GM15510 (cell line): Measurements from ENCODE around the gene CNN1.

Source experiments
- POLR2A ChIP-seq: IDR thresholded peaks from 3 replicates; pipeline ENCODE4 v1.6.1; 2011; ENCODE audit warnings: borderline replicate concordance; ENCODE audit not compliant: insufficient read length; ENCODE audit errors: extremely low read depth

The CNN1 gene

GRCh38 chr19:11507370-11508078, 31.1 kb upstream of the CNN1 start:
- TF ChIP-seq POLR2A, result no peak

DNA sequence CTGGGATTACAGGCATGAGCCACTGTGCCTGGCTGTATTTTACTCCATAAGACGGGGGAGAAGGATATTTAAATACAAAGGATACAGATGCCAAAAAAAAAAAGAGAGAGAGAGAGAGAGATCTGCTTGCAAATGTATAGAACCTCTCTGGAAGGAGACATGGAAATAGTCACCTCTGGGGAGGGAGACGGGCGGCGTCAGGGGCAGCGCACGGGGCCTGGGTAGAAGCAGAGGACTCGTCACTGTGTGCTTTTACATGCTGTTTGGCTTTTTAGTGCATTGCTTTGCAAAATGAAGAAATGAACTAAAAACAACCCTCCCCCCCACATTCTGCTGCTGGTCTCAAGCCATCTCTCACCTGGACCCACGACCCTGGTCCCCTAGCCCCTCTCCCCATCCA, 28.2 kb upstream of the CNN1 start:
- TF ChIP-seq POLR2A, result no peak

DNA sequence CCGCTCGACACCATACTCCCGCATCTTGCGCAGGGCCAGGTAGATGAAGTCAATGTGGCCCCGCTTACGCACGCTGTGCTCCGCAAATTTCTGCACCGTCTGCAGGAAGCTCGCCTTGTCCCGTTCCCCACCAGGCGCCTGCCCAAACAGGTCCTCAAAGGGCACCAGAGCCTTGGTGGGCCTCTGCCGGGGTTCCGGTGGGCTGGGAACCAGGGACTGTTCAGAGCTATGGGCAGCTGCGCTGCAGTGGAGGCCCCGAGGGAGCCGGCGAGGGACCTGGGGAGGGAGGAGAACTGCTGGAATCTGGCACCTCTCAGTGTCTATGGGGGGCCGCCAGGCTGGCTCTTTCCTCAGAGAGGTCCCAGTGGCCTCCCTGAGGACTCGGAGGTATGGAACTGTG, 24.7 kb upstream of the CNN1 start:
- TF ChIP-seq POLR2A, result no peak

DNA sequence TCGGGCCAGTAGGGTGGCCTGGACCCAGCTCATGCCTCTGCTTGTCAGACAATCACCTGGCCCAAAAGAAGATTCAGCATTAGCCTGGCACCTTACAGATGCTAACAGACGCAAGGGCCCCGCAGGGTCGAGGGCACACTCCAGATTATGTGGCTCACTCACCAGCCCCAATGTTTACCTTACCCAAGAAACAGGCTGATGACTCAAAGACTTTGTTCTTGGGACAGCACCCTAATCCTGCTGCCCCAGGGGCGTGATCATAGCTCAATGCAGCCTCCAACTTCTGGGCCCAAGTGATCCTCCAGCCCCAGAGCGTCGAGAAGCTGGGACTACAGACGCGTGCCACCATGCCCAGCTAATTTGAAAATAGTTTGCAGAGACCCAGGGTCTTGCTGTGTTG, 19.5 kb upstream of the CNN1 start:
- no peak for TF ChIP-seq POLR2A

DNA sequence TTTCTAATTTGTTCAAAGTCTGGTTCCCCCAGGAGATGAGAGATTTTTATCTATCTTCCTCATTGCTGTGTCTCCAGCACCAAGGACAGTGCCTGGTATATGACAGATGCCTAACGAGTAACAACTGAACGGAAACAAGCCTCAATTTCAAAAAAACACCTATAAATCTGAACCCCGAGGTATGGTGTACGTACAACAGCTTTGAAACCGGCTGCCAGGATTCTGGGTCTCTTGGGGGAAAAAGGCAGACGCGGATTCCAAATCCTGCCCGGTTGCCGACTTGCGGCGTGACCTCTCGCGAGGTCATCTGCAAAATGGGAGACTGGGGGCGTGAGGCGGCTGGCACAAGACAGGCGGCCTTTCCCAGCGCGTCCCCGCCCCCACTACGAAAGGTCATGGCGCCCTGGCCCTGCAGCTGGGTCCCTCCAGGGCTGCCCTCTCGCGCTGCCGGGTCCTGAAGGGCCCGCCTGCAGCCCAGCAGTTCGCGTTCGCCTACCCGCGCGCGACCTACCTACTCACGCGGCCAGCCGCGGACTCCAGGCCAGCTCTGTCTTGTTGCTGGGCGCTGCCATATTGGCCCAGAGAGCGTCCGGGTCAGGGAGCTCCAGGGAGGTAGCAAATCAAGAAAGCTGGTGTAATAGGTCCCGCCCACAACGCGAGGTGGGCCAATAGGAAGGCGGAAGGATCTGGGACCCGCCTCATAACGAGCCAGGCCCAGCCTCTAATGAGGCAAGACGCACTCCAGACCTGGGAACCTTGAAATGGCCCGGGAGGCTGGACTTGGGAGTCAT, 9.9 kb upstream of the CNN1 start, which contains the start of gene ECSIT:
Gene ECSIT, minus strand, starts transcription at position 584 of the 791 bp plus-strand sequence. CDS start 9,964 bp downstream, outside the sequence.
- TF ChIP-seq POLR2A, result peak; percentile 56

DNA sequence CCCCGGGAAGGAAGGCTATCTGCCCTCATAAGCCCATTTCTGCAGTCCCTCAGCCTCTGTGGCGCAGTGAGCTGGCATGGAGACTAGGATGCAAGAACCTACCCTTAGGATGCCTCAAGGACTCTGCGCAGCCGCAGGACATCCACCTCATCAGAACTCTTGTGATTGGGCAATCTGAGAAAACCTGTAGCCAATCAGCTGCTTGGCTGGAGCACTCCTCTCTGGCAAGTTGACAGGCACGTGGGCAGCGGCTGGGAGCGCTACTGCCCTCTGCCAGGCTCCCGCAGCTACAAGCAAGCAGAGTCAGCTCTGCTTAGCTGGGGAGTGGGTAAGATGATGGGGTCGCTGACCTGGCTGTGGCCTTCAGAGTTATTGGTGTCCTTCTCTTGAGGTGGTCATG, 8.2 kb upstream of the CNN1 start:
- no peak for TF ChIP-seq POLR2A

DNA sequence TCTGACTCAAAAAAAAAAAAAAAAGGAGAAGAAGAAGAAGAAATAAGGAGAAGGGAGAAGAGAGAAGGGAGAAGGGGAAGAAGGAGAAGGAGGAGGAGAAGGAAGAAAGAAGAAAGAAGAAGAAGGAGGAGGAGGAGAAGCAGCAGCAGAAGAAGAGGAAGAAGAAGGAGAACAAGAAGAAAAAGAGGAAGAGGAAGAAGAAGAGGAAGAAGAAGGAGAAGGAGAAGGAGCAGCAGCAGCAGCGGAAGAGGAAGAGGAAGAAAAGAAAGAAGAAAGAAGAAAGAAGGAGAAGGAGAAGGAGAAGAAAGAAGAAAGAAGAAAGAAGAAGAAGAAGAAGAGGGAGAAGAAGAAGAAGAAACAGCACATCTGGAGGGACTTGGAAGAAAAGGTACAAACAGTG, 4.1 kb upstream of the CNN1 start:
- no peak for TF ChIP-seq POLR2A

- no peak for TF ChIP-seq POLR2A
These were observed 3.7 kb upstream of the CNN1 start for GRCh38 chr19:11534948-11535347.

DNA sequence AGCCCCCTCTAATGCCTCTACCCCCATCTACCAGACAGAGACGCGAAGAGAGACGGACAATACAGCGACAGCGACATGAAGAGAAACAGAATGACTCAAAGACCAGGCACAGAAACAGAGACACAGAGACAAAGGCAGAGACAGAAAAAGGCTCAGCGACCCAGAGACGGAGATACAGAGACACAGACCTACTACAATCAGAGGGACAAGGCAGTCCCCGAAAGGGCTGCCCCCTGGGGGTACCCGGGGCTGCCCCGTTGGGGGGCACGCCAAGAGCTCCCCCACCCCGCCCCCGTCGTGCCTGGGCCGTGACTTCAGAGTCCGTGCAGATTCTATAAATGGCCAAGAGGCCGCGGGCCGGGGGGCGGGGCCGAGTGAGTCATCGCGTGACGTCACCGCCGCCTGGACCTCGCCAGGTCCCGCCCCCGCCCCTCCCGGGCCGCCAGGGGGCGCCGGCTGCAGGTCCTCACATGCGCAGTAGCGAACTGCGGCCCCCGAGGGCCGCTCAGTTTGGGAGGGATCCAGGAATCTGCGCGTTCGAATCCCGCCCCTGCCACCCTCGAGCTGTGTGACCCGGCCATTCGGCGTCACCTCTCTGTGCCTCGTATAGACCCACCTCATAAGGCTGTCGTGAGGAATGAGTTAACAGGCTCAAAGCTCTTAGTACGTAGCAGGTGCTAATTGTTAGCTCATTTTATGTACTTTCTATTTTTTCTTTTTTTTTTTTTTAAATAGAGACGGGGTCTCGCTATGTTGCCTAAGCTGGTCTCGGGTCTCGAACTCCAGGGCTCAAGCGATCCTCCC, 2.7 kb upstream of the CNN1 start:
- peak; percentile 45 for TF ChIP-seq POLR2A

- no peak for TF ChIP-seq POLR2A
These were observed 1.1 kb downstream of the CNN1 start for GRCh38 chr19:11539495-11540365.

- TF ChIP-seq POLR2A, result no peak
These were observed 2.0 kb downstream of the CNN1 start for GRCh38 chr19:11540645-11541044.

DNA sequence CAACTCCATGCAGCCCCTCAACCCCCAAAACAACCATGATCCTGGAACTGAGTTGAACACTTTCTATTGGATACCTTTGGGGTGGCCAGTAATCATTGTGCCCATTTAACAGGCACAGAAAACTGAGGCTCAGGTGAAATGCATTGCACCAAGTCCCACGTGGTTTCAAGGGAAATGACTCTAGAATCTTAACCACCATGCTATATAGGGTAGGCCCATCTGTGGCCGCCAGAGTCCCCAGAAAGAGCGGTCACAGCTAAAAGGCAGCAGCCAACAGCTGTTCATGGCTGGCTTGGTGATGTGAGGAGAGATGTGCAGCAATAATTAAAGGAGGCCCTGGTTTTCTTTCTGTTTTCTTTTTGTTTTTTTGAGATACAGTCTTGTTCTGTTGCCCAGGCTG, 2.6 kb downstream of the CNN1 start:
- no peak for TF ChIP-seq POLR2A

DNA sequence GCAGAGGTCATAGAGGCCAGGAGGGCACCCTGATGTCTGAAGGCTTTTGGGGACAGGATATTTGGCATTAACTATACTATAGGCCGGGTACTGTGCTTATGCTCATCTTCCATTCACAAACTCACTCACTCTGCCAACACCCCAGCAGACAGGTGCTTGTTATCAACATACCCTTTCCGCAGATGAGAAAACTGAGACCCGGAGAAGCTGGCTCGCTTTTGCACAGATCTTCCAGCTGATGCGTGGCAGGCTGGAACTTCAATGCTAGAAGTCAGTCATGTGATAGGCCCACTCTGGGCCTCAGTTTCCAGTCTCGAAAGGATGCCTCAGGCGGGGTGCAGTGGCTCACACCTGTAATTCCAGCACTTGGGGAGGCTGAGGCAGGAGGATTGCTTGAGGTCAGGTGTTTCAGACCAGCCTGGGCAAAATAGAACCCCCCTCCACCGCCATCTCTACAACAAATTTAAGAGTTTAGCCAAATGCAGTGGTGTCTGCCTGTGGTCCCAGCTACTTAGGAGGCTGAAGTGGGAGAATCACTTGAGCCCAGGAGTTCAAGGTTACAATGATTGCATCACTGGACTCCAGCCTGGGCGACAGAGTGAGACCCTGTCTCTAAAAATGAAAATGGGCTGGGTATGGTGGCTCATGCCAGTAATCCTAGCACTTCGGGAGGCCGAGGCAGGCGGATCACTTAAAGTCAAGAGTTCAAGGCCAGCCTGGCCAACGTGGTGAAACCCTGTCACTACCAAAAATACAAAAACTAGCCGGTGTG, 9.5 kb downstream of the CNN1 start:
- TF ChIP-seq POLR2A, result no peak
